HG03565 (cell line): ENCODE data around the gene MGP.
A peak's percentile ranks its signal among the peaks of the same experiment; 100 is the strongest.

Source experiments
- ATAC-seq: cut with Tn5 transposase; IDR thresholded peaks from one replicate; pipeline ENCODE4 v1.9.1; 2021; ENCODE audit warnings: mild to moderate bottlenecking, moderate library complexity; ENCODE audit not compliant: unreplicated experiment

MGP gene

DNA sequence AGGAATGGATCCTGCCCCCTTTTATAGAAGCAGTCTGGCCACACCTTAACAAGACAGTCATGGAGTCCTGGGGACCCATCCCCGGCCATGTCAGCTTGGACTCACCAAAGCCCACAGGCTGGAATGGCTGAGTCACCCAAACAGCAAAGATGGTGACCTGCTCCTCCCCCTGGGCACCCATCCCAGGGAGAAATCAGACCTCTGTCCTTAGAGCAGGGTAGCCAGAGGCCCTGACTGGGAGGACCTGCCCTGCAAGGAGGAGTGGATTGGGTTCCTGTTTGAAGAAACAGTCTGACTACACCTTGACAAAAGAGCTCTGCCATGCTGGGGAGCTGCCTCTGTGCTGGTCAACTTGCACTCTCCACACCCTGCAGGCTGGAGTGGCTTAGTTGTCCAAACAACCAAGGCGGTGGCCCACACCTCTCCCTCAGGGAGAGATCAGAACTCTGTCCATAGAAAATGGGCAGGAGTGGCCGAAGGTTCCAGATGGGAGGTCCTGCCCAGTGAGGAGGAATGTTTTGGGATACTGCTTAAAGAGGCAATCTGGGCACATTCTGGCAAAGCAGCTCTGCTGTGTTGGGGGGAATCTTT, 16.6 kb downstream of the MGP start:
- ATAC-seq = no peak

DNA sequence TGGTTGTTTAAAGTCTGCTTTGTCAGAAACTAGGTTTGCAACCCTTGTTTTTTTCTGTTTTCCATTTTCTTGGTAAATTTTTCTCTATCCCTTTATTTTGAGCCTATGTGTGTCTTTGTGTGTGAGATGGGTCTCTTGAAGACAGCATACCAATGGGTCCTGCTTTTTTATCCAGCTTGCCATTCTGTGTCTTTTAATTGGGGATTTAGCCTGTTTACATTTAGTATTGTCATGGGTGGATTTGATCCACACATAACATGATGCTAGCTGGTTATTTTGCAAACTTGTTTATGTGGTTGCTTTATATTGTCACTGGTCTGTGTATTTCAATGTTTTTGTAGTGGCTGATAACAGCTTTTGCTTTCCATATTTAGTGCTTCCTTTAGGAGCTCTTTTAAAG, 25.2 kb downstream of the MGP start:
- ATAC-seq = no peak

- ATAC-seq = no peak
Observed at GRCh38 chr12:14858513-14858912, 27.1 kb downstream of the MGP start.

- ATAC-seq = no peak
Observed at GRCh38 chr12:14854586-14855183, 31.0 kb downstream of the MGP start.

DNA sequence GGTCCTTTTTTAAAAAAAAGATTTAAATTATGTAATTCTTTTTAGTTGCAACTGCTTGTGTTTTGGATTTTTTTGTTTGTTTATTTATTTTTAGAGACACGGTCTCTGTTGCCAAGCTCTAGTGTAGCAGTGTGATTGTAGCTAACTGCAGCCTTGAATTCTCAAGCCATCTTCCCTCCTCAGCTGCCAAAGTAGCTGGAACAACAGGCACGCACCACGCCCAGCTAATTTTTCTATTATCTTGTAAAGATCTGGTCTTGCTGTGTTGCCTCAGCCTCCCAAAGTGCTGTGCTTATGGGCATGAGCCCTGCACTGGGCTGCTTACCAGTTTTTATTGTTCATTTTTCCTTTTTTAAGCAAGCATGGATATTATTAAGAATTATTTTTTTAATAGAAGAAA, 31.7 kb downstream of the MGP start:
- no peak for ATAC-seq

- no peak for ATAC-seq
Observed at GRCh38 chr12:14852880-14853279, 32.8 kb downstream of the MGP start.

DNA sequence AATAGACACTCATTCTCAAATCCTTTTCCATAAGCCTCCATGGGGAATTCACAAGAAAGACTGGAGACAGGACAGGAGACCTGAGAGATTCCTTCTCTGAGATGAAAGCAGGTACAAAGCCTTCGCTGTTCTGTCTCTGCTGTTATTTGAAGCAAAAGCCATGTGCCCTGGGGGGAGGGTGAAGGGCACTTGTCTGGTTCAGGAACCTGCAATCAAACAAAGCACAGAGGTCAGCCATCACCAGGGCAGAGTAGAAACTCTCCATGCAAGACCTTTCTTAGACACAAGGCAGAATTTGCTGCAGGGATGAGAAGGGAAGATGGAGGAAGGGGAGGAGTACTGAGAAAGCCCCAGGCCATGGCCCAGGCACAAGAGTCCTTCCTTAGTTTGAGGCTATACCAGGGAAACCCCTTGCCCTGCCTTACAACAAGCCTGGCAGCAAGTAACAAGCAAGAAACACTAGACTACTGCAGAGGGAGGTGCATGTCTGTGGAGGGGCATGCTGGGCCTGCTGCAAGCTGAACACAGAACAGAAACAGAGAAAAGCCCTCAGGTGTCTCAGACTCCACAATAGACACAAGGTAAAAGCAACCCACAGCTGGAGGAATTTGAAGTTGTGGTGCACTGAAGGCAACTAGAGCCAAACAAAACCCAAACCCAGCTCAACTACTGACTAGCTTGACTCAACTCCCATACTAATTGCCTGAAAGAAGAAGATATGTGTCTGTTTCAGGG, 34.6 kb downstream of the MGP start:
- peak; percentile 62 for ATAC-seq

DNA sequence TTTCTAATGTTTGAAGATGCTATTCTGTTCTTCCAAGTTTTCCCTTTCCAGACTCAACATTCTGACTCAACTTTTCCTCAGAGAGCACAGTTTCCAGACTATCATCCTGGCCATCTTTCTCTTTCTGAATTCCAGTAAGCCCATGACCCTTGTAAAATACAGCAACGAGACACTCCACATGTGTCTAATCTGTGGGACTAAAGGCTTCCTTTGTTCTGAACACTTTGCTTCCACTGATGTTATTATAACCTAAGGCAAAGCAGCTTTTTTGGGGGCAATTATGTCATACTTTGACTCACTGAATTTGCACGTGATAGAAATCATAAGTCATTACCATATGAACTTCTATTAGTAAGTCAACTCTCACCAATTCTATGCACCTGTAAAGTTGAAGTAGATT, 36.0 kb downstream of the MGP start:
- no peak for ATAC-seq

GRCh38 chr12:14846876-14847580, 38.6 kb downstream of the MGP start:
- ATAC-seq = no peak

GRCh38 chr12:14846042-14846587, 39.5 kb downstream of the MGP start:
- no peak for ATAC-seq

GRCh38 chr12:14845350-14845750, 40.3 kb downstream of the MGP start:
- no peak for ATAC-seq

GRCh38 chr12:14844401-14844800, 41.3 kb downstream of the MGP start:
- ATAC-seq = no peak

GRCh38 chr12:14843425-14843887, 42.2 kb downstream of the MGP start, which contains the start of gene ART4:
ART4 (minus strand) TSS chr12:14843526; CDS start chr12:14843113, 413 bp downstream.
- ATAC-seq = no peak

DNA sequence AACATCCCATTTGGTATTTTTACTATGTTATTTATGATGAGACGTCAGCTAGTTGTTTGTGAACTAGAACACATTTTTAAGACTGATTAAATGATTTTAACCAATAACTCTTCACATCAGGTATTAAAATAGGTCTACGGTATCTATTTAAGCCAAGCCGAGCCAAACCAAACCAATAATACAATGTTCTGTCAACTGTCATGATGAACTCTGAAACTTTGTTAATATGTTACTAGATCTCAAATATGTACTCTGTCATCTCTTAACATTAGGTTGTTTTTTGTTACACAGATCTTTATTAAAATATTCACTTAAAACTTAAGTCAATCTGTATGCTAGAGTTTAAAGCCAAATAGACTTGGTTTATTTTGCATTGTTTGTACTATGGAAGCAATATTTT, 43.3 kb downstream of the MGP start:
- ATAC-seq = no peak

GRCh38 chr12:14841761-14842160, 43.9 kb downstream of the MGP start:
- no peak for ATAC-seq

- ATAC-seq = no peak
Observed at GRCh38 chr12:14840616-14841015, 45.0 kb downstream of the MGP start.

- no peak for ATAC-seq
Observed at GRCh38 chr12:14839262-14839661, 46.4 kb downstream of the MGP start.

GRCh38 chr12:14836336-14837210, 49.1 kb downstream of the MGP start:
- no peak for ATAC-seq

DNA sequence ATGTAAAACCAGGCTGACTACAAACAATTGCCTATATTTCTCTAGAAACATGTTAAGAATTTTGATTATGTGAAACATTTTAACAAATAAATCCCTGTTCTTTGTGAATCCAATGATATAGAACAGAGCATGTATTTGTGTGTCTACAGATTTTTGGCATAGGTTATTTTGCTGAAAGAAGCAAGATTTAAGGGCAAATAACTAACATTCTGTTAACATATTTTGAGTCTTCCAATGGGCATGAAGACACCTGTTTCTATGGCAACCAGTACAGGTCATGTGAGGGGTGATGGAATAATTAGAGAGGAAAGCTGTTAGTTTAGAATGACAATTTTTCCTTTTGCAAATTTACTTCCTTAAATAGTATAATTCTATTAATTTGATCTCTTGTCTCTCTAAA, 51.1 kb downstream of the MGP start:
- no peak for ATAC-seq

GRCh38 chr12:14833952-14834351, 51.7 kb downstream of the MGP start:
- no peak for ATAC-seq
